HepG2 (cell line): ENCODE measurements around the gene ERBB3. TPM values are rescaled to one million over a fixed set of nuclear protein-coding genes. Genes with fewer than 3 reads are reported as not detected.

ENCODE experiments used
- LCORL ChIP-seq, 2 experiments: fragments of 450-650 bp in 1 of 2; sonication (generic) in 1 of 2; formaldehyde crosslinking in 1 of 2; IDR thresholded peaks; 2 replicates each; pipeline versions ENCODE4 v1.5.0 to v1.6.1; 2017 to 2020; ENCODE audit warnings: antibody characterized with exemption in 1 of 2, missing genetic modification reagents in 1 of 2
- MAF1 ChIP-seq: sonication (generic); formaldehyde crosslinking; IDR thresholded peaks from 2 replicates; pipeline ENCODE4 v1.5.0; 2020; ENCODE audit warnings: missing genetic modification reagents, borderline replicate concordance
- MTA3 ChIP-seq: sonication (generic); formaldehyde crosslinking; IDR thresholded peaks from 2 replicates; pipeline ENCODE4 v1.4.0; 2020; ENCODE audit warnings: missing genetic modification reagents
- SAFB2 ChIP-seq: sonication (generic); formaldehyde crosslinking; IDR thresholded peaks from 2 replicates; pipeline ENCODE4 v1.5.1; 2020; ENCODE audit warnings: missing genetic modification reagents, low read depth, mild to moderate bottlenecking, borderline replicate concordance
- SIN3B ChIP-seq: fragments of 150-350 bp; IDR thresholded peaks from 2 replicates; pipeline ENCODE4 v1.6.1; 2014; ENCODE audit warnings: low read length
- SSRP1 ChIP-seq: IDR thresholded peaks from 2 replicates; pipeline ENCODE4 v1.6.1; 2016; ENCODE audit warnings: control low read depth
- TMF1 ChIP-seq: sonication (generic); formaldehyde crosslinking; IDR thresholded peaks from 2 replicates; pipeline ENCODE4 v1.8.1; 2022; ENCODE audit warnings: low read depth, missing genetic modification reagents
- ZMYM3 ChIP-seq: sonication (generic); formaldehyde crosslinking; IDR thresholded peaks from 2 replicates; pipeline ENCODE4 v1.5.1; 2020; ENCODE audit warnings: mild to moderate bottlenecking, missing genetic modification reagents
- ZNF33B ChIP-seq: sonication (generic); formaldehyde crosslinking; IDR thresholded peaks from 2 replicates; pipeline ENCODE4 v1.5.1; 2020; ENCODE audit warnings: mild to moderate bottlenecking, missing genetic modification reagents
- ZNF460 ChIP-seq: sonication (generic); formaldehyde crosslinking; IDR thresholded peaks from 2 replicates; pipeline ENCODE4 v1.5.1; 2020; ENCODE audit warnings: missing genetic modification reagents, mild to moderate bottlenecking, borderline replicate concordance
- ZNF496 ChIP-seq: sonication (generic); formaldehyde crosslinking; IDR thresholded peaks from 2 replicates; pipeline ENCODE4 v1.8.1; 2023; ENCODE audit warnings: mild to moderate bottlenecking, moderate library complexity, missing genetic modification reagents; ENCODE audit not compliant: insufficient replicate concordance
- ZNF687 ChIP-seq: sonication (generic); formaldehyde crosslinking; IDR thresholded peaks from 2 replicates; pipeline ENCODE4 v1.5.1; 2020; ENCODE audit warnings: mild to moderate bottlenecking, missing genetic modification reagents, moderate library complexity
- polyA plus RNA-seq, 8 experiments: library from polyadenylated mRNA; depleted of rRNA in 3 of 8; stranded (reverse) in 7 of 8; unstranded in 1 of 8; fragments of >200 nt; fragmentation: Illumina TruSeq in 4 of 8; extraction: Trizol in 4 of 8; gene quantifications; 2 replicates each; pipeline versions ENCODE4 v1.2.1 to v1.2.3, GENCODE V29; 2011 to 2016; ENCODE audit warnings: low read depth in 4 of 8, missing spikeins in 1 of 8, mixed read lengths in 1 of 8; ENCODE audit not compliant: insufficient read depth in 1 of 8
- total RNA-seq, 5 experiments: library from RNA; depleted of rRNA; stranded (reverse); fragments of >200 nt; fragmentation: Illumina TruSeq; extraction: Trizol; gene quantifications; 2 replicates each; pipeline ENCODE4 v1.2.3, GENCODE V29; 2016; ENCODE audit warnings: low read depth in 1 of 5
- TF ChIP-seq, protein P1 (sequence below): IDR thresholded peaks from 2 replicates; pipeline ENCODE4 v1.6.1; 2018; ENCODE audit warnings: missing genetic modification reagents
- TF ChIP-seq, protein P2 (sequence below): IDR thresholded peaks from 2 replicates; pipeline ENCODE4 v1.6.1; 2016; ENCODE audit warnings: mild to moderate bottlenecking
- TF ChIP-seq, protein P3 (sequence below): sonication (generic); formaldehyde crosslinking; IDR thresholded peaks from 2 replicates; pipeline ENCODE4 v1.9.0; 2021; ENCODE audit warnings: missing genetic modification reagents, borderline replicate concordance
- TF ChIP-seq, protein P4 (sequence below), 2 experiments: sonication (generic) in 1 of 2; formaldehyde crosslinking in 1 of 2; IDR thresholded peaks; 2 replicates each; pipeline versions ENCODE4 v1.4.0 to v1.6.1; 2018 to 2020; ENCODE audit warnings: missing genetic modification reagents in 2 of 2, borderline replicate concordance in 1 of 2, low read depth in 1 of 2, mild to moderate bottlenecking in 1 of 2, missing biosample characterization in 1 of 2

ERBB3 gene
- total and polyA plus RNA-seq, 2 of the 13 experiments (the other 11 are each of a cell fraction or from before 2014, with no cell fraction given): 93.6 to 358 TPM

- TF ChIP-seq SIN3B (peak; percentile 64; the same call in 1 of the 2 replicates), MAF1 (CRISPR knock-in tag) (no peak), SAFB2 (CRISPR knock-in tag) (no peak), TMF1 (peak; percentile 80; the same call in 1 of the 2 replicates), SSRP1 (CRISPR knock-in tag) (peak; percentile 88; the same call in 1 of the 2 replicates), MTA3 (CRISPR knock-in tag) (no peak), ZNF687 (CRISPR knock-in tag) (peak; percentile 15; the same call in 1 of the 2 replicates), ZMYM3 (0 out of 2 replicates have a peak, but pooled peaks have one; percentile 14), LCORL (IDR thresholded peaks at IDR 0.05) (no peak), LCORL (CRISPR knock-in tag; IDR thresholded peaks at IDR 0.05) (no peak), ZNF33B (CRISPR knock-in tag) (no peak), ZNF460 (CRISPR knock-in tag) (no peak), ZNF496 (CRISPR knock-in tag) (no peak)
- TF ChIP-seq, protein P1, sequence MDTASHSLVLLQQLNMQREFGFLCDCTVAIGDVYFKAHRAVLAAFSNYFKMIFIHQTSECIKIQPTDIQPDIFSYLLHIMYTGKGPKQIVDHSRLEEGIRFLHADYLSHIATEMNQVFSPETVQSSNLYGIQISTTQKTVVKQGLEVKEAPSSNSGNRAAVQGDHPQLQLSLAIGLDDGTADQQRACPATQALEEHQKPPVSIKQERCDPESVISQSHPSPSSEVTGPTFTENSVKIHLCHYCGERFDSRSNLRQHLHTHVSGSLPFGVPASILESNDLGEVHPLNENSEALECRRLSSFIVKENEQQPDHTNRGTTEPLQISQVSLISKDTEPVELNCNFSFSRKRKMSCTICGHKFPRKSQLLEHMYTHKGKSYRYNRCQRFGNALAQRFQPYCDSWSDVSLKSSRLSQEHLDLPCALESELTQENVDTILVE: peak; percentile 80; the same call in 1 of the 2 replicates
- TF ChIP-seq, protein P2, sequence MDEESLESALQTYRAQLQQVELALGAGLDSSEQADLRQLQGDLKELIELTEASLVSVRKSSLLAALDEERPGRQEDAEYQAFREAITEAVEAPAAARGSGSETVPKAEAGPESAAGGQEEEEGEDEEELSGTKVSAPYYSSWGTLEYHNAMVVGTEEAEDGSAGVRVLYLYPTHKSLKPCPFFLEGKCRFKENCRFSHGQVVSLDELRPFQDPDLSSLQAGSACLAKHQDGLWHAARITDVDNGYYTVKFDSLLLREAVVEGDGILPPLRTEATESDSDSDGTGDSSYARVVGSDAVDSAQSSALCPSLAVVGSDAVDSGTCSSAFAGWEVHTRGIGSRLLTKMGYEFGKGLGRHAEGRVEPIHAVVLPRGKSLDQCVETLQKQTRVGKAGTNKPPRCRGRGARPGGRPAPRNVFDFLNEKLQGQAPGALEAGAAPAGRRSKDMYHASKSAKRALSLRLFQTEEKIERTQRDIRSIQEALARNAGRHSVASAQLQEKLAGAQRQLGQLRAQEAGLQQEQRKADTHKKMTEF: peak; percentile 85
- TF ChIP-seq, protein P3, sequence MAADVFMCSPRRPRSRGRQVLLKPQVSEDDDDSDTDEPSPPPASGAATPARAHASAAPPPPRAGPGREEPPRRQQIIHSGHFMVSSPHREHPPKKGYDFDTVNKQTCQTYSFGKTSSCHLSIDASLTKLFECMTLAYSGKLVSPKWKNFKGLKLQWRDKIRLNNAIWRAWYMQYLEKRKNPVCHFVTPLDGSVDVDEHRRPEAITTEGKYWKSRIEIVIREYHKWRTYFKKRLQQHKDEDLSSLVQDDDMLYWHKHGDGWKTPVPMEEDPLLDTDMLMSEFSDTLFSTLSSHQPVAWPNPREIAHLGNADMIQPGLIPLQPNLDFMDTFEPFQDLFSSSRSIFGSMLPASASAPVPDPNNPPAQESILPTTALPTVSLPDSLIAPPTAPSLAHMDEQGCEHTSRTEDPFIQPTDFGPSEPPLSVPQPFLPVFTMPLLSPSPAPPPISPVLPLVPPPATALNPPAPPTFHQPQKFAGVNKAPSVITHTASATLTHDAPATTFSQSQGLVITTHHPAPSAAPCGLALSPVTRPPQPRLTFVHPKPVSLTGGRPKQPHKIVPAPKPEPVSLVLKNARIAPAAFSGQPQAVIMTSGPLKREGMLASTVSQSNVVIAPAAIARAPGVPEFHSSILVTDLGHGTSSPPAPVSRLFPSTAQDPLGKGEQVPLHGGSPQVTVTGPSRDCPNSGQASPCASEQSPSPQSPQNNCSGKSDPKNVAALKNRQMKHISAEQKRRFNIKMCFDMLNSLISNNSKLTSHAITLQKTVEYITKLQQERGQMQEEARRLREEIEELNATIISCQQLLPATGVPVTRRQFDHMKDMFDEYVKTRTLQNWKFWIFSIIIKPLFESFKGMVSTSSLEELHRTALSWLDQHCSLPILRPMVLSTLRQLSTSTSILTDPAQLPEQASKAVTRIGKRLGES (CRISPR knock-in tag): 0 out of 2 replicates have a peak, but pooled peaks have one; percentile 64
- TF ChIP-seq, protein P4, sequence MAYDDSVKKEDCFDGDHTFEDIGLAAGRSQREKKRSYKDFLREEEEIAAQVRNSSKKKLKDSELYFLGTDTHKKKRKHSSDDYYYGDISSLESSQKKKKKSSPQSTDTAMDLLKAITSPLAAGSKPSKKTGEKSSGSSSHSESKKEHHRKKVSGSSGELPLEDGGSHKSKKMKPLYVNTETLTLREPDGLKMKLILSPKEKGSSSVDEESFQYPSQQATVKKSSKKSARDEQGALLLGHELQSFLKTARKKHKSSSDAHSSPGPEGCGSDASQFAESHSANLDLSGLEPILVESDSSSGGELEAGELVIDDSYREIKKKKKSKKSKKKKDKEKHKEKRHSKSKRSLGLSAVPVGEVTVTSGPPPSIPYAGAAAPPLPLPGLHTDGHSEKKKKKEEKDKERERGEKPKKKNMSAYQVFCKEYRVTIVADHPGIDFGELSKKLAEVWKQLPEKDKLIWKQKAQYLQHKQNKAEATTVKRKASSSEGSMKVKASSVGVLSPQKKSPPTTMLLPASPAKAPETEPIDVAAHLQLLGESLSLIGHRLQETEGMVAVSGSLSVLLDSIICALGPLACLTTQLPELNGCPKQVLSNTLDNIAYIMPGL (CRISPR knock-in tag; IDR thresholded peaks at IDR 0.05; ENCODE audit: borderline replicate concordance in 1 of 2, low read depth in 1 of 2): peak; percentile 27 to 60; a peak in 2 of 4 replicates
Observed at GRCh38 chr12:56116267-56117081, 36.5 kb downstream of the ERBB3 start, which contains the start of gene RPL41 (continued).
